ENCODE measurements around the gene TBC1D8.

- TF ChIP-seq CTCF (IDR thresholded peaks at IDR 0.05) (no peak), POLR2A (IDR thresholded peaks at IDR 0.05) (no peak)
Observed at GRCh38 chr2:100987536-100987935, 163.6 kb downstream of the TBC1D8 start.
